HG02678 (cell line): ENCODE results near the gene FA2H.
"Not testable (repeated sequence)": the region's sequence is repeated elsewhere in the genome, so short reads cannot be mapped to it uniquely, and the experiment has no call there.

Experiments used
- ATAC-seq: cut with Tn5 transposase; IDR thresholded peaks from one replicate; pipeline ENCODE4 v1.9.1; 2021; ENCODE audit warnings: mild to moderate bottlenecking, moderate library complexity; ENCODE audit not compliant: unreplicated experiment

The FA2H gene

GRCh38 chr16:74726716-74727115 is 47.9 kb downstream of the FA2H start:
- no peak for ATAC-seq

GRCh38 chr16:74725651-74726455 is 48.8 kb downstream of the FA2H start:
- no peak for ATAC-seq

- no peak for ATAC-seq
These were observed 49.6 kb downstream of the FA2H start for GRCh38 chr16:74724820-74725549.

GRCh38 chr16:74723256-74723655 is 51.4 kb downstream of the FA2H start:
- no peak for ATAC-seq

- not testable (repeated sequence) for ATAC-seq
These were observed 52.5 kb downstream of the FA2H start for GRCh38 chr16:74722156-74722555.

- no peak for ATAC-seq
These were observed 52.9 kb downstream of the FA2H start for GRCh38 chr16:74721716-74722115.

GRCh38 chr16:74720579-74720978 is 54.0 kb downstream of the FA2H start:
- ATAC-seq, result no peak

- ATAC-seq, result no peak
These were observed 55.6 kb downstream of the FA2H start for GRCh38 chr16:74718741-74719610.

GRCh38 chr16:74718140-74718539 is 56.5 kb downstream of the FA2H start:
- ATAC-seq, result no peak

GRCh38 chr16:74717367-74717766 is 57.3 kb downstream of the FA2H start:
- ATAC-seq, result no peak

- ATAC-seq, result no peak
These were observed 58.3 kb downstream of the FA2H start for GRCh38 chr16:74716355-74716754.

GRCh38 chr16:74713876-74714275 is 60.7 kb downstream of the FA2H start:
- ATAC-seq, result no peak

GRCh38 chr16:74713325-74713724 is 61.3 kb downstream of the FA2H start:
- ATAC-seq, result no peak

- no peak for ATAC-seq
These were observed 62.7 kb downstream of the FA2H start for GRCh38 chr16:74711938-74712337.

- ATAC-seq, result no peak
These were observed 64.2 kb downstream of the FA2H start for GRCh38 chr16:74710401-74710800.

- ATAC-seq, result peak; percentile 91
These were observed 65.2 kb downstream of the FA2H start for GRCh38 chr16:74709441-74709877.

- peak; percentile 48 for ATAC-seq
These were observed 74.0 kb downstream of the FA2H start, which contains the start of gene MLKL for GRCh38 chr16:74700438-74701225. TSS of gene MLKL (minus strand) at chr16:74700862. CDS start at chr16:74695757, 5,105 bp downstream.

GRCh38 chr16:74700116-74700437 is 74.5 kb downstream of the FA2H start:
- ATAC-seq, result no peak

GRCh38 chr16:74699666-74700065 is 75.0 kb downstream of the FA2H start:
- no peak for ATAC-seq

- no peak for ATAC-seq
These were observed 76.4 kb downstream of the FA2H start for GRCh38 chr16:74698222-74698621.
